Measurements from ENCODE around the gene ARL6. TPM values are rescaled to one million over a fixed set of nuclear protein-coding genes. Genes with fewer than 3 reads are reported as not detected.

Gene ARL6
- total RNA-seq, 1 donor from 2014 or later, result 9.6 TPM

DNA sequence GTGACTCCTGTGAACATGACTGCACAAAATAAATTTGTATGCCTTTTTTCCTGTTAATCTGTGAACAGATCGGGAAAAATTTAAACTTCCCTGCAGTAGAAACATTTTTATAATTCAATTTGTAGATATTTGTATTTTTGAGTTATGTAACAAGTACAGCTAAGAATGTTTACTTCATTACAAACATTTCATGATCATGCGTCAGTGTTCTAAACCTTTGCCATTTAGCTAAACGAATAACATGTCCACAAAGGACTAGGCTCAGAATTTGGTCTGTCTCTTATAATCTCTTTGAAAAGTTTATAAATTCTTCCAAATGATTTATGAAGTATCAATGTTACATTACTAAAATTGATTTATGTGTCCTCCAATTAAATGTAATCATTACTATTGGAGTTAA is 39.9 kb downstream of the ARL6 start:
- Mint-ChIP-seq H3K27ac (ENCODE audit: unreplicated experiment) (no peak overlapping the region), H3K4me1 (ENCODE audit: low read depth, unreplicated experiment) (peaks cover 2% of the 10 kb centered on the region), H3K27me3 (ENCODE audit: unreplicated experiment) (peaks cover 2% of the 10 kb centered on the region), H3K36me3 (ENCODE audit: unreplicated experiment) (no peaks in the 10 kb centered on the region), H3K4me3 (ENCODE audit: unreplicated experiment) (no peak overlapping the region), H3K9me3 (ENCODE audit: unreplicated experiment) (no peaks in the 10 kb centered on the region)
- DNase-seq, result no peak
- TF ChIP-seq, protein P1, sequence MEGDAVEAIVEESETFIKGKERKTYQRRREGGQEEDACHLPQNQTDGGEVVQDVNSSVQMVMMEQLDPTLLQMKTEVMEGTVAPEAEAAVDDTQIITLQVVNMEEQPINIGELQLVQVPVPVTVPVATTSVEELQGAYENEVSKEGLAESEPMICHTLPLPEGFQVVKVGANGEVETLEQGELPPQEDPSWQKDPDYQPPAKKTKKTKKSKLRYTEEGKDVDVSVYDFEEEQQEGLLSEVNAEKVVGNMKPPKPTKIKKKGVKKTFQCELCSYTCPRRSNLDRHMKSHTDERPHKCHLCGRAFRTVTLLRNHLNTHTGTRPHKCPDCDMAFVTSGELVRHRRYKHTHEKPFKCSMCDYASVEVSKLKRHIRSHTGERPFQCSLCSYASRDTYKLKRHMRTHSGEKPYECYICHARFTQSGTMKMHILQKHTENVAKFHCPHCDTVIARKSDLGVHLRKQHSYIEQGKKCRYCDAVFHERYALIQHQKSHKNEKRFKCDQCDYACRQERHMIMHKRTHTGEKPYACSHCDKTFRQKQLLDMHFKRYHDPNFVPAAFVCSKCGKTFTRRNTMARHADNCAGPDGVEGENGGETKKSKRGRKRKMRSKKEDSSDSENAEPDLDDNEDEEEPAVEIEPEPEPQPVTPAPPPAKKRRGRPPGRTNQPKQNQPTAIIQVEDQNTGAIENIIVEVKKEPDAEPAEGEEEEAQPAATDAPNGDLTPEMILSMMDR (IDR thresholded peaks at IDR 0.05; ENCODE audit: partially characterized antibody, unreplicated experiment), result no peak

DNA sequence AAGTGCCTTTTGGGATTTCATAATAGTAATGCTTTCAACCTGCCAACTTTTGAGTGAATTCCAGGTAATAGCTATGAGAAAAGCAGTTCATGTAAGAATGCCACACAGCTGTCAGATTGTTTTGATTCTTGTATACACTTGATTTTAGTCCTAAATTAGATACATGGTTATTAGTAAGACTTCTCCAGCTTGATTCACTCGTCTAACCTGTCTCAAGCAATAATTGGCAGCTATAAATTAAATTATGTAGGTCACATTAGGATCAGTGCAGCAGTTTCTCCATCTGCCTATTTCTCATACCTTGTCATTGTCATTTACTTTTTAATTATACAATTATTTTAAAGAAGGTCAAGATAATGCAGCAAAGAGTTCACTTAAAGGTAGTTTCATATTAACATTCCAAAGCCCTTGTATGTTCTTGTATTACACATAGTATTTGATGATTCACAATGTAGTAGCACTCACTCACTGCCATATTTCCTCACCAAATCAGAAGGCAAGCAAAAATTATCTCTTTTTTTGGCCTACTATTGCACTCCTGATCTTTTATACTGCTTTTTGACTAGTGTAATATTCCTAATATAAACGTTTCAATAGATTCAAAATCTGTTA is 46.3 kb downstream of the ARL6 start:
- H3K36me3 Mint-ChIP-seq (ENCODE audit: unreplicated experiment), result no peaks in the 10 kb centered on the region
- no peaks in the 10 kb centered on the region for H3K9me3 Mint-ChIP-seq (ENCODE audit: unreplicated experiment)
- peaks cover 2% of the 10 kb centered on the region for H3K4me1 Mint-ChIP-seq (ENCODE audit: low read depth, unreplicated experiment)
- peaks cover 2% of the 10 kb centered on the region for H3K27me3 Mint-ChIP-seq (ENCODE audit: unreplicated experiment)
- H3K4me3 Mint-ChIP-seq (ENCODE audit: unreplicated experiment), result no peak overlapping the region
- TF ChIP-seq, protein P1 (IDR thresholded peaks at IDR 0.05; ENCODE audit: partially characterized antibody, unreplicated experiment), result no peak
- H3K27ac Mint-ChIP-seq (ENCODE audit: unreplicated experiment), result no peak overlapping the region
- DNase-seq, result no peak

DNA sequence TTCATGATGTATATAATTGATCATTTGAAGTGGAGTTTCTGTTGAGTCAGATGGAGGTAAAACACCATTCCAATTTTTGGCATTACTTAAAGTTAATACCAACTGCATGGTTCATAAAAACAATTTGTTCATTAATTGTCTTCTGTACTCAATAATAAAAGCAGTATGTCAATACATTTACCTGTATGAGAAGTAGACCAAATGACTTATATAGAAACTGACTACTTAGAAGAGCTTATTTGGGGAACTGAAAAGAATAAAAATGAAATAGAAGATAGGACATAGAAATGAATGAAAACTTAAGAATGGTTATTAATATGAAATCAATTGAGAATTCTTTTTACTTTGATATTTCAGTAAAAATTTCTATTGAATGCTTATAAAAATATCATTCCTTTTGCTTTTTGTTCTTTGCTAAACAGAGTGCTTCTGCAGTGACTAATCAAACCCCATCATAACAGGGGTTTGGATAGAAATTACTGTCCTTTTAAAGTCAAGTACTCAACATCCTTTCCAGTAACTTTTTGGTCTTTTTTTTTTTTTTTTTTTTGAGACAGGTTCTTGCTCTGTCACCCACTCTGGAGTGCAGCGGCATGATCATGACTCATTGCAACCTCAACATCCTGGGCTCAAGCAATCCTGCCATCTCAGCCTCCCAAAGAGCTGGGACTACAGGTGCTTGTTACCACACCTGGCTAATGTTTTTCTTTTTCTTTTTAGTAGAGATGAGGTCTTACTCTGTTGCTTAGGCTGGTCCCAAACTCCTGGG is 50.8 kb downstream of the ARL6 start:
- H3K27ac Mint-ChIP-seq (ENCODE audit: unreplicated experiment), result no peak overlapping the region

DNA sequence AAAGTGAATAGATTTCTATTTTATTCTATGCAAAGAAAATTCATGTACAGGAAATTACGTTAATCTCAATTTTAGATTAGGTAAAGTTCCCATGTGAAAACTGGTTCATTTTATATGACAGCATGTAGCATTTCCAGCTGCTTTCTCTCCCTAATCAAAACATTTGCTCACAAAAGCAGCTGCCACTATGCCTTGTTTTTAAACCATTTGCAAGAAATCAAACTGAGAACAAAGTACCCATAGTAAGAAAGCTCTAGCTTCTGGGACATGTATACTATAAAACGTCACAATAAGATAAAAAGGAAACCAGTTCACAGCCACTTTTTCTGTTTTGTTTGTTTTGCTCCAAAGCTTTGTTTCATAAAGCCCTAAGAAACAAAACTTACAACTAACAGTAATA is 52.3 kb downstream of the ARL6 start:
- H3K27me3 Mint-ChIP-seq (ENCODE audit: unreplicated experiment), result peaks cover 5% of the 10 kb centered on the region
- peak overlapping the region; percentile 95 for H3K27ac Mint-ChIP-seq (ENCODE audit: unreplicated experiment)

More for the DNA sequence above, 50.8 kb downstream of the ARL6 start:
- Mint-ChIP-seq H3K27me3 (ENCODE audit: unreplicated experiment) (peaks cover 5% of the 10 kb centered on the region), H3K9me3 (ENCODE audit: unreplicated experiment) (peaks cover 8% of the 10 kb centered on the region), H3K4me1 (ENCODE audit: low read depth, unreplicated experiment) (peaks cover 27% of the 10 kb centered on the region), H3K4me3 (ENCODE audit: unreplicated experiment) (no peak overlapping the region), H3K36me3 (ENCODE audit: unreplicated experiment) (no peaks in the 10 kb centered on the region)
- TF ChIP-seq, protein P1 (IDR thresholded peaks at IDR 0.05; ENCODE audit: partially characterized antibody, unreplicated experiment), result no peak
- DNase-seq, result no peak

More for the DNA sequence above, 52.3 kb downstream of the ARL6 start:
- Mint-ChIP-seq H3K36me3 (ENCODE audit: unreplicated experiment) (no peaks in the 10 kb centered on the region), H3K4me1 (ENCODE audit: low read depth, unreplicated experiment) (peaks cover 35% of the 10 kb centered on the region), H3K4me3 (ENCODE audit: unreplicated experiment) (peak overlapping the region; percentile 42), H3K9me3 (ENCODE audit: unreplicated experiment) (peaks cover 10% of the 10 kb centered on the region)
- no peak for DNase-seq
- TF ChIP-seq, protein P1 (IDR thresholded peaks at IDR 0.05; ENCODE audit: partially characterized antibody, unreplicated experiment), result no peak

All from glutamatergic neuron (in vitro differentiated cells).